Measurements from ENCODE around the gene FRMD4A.

- TF ChIP-seq POLR2A (IDR thresholded peaks at IDR 0.05), result no peak
- no peak for TF ChIP-seq CTCF (IDR thresholded peaks at IDR 0.05)
These were observed 125.5 kb downstream of the FRMD4A start for GRCh38 chr10:14205233-14205632.
